Vagina (tissue), 2 donors: Measurements from ENCODE around the gene AKT1S1.

Experiments
- POLR2A ChIP-seq, 2 donors: fragments of 450-650 bp; IDR thresholded peaks; one replicate each; pipeline ENCODE4 v1.6.1; 2017; ENCODE audit warnings: antibody characterized with exemption in 2 of 2, mild to moderate bottlenecking in 2 of 2, moderate library complexity in 2 of 2
- POLR2AphosphoS5 ChIP-seq, 2 donors: sonication (generic); formaldehyde crosslinking; IDR thresholded peaks; one replicate each; pipeline ENCODE4 v1.9.0; 2017; ENCODE audit warnings: antibody characterized with exemption in 2 of 2, mild to moderate bottlenecking in 2 of 2, low read depth in 1 of 2; ENCODE audit not compliant: insufficient read depth in 1 of 2
- TF ChIP-seq, protein P1 (sequence below), 3 experiments: fragments of 450-650 bp in 2 of 3; fragments of 200-600 bp in 1 of 3; sonication (generic) in 1 of 3; IDR thresholded peaks; one replicate each; pipeline ENCODE4 v1.5.1; 2017 to 2019; ENCODE audit warnings: antibody characterized with exemption in 3 of 3, mild to moderate bottlenecking in 2 of 3, moderate library complexity in 2 of 3

GRCh38 chr19:49892716-49893115 lies 15.6 kb upstream of the AKT1S1 start:
- TF ChIP-seq, protein P1, sequence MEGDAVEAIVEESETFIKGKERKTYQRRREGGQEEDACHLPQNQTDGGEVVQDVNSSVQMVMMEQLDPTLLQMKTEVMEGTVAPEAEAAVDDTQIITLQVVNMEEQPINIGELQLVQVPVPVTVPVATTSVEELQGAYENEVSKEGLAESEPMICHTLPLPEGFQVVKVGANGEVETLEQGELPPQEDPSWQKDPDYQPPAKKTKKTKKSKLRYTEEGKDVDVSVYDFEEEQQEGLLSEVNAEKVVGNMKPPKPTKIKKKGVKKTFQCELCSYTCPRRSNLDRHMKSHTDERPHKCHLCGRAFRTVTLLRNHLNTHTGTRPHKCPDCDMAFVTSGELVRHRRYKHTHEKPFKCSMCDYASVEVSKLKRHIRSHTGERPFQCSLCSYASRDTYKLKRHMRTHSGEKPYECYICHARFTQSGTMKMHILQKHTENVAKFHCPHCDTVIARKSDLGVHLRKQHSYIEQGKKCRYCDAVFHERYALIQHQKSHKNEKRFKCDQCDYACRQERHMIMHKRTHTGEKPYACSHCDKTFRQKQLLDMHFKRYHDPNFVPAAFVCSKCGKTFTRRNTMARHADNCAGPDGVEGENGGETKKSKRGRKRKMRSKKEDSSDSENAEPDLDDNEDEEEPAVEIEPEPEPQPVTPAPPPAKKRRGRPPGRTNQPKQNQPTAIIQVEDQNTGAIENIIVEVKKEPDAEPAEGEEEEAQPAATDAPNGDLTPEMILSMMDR (IDR thresholded peaks at IDR 0.05), result no peak
- no peak for TF ChIP-seq POLR2A (IDR thresholded peaks at IDR 0.05)
- no peak for TF ChIP-seq POLR2AphosphoS5 (IDR thresholded peaks at IDR 0.05; ENCODE audit: insufficient read depth in 1 of 2, low read depth in 1 of 2)
